CD4-positive, alpha-beta T cell treated with Interleukin-2 at 100 ng/mL for 4 hours (primary cell): ENCODE measurements around the gene GAK.

Source experiments
- DNase-seq: peaks from one replicate; pipeline ENCODE4 v3.0.0-alpha.2; 2020; ENCODE audit warnings: low spot score

The GAK gene

DNA sequence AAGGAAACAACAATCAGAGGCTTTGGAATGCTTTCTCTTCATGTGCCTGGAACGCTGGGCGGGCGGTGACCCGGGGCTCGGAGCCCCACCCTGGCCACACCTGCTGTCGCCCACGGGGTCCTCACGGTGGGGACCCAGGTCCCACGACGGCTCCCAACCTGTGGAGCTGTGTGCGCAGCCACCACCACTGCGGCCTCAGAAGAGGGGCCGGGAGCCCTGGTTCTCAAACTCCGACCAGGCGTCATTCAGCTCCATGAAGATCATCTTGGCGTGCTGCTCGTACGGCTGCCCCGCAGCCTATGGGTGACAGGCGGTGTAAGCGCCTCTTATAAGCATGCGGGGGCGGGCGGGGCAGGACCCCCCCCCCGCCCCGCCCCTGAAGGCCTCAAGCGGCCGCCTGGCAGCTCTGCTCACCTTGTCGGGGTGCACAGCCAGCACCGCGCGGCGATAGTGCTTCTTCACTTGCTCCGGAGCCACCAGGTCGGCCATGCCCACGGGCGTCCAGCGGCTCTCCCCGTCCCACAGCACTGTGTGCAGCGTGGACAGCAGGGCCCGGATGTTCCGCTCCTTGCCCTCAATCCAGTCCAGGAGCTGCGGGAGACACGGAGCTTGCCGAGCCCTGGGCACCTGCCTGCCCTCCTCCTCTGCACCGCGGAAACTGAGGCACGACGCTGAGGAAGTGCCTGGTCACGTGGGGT, 82.5 kb downstream of the GAK start:
- no peak for DNase-seq

DNA sequence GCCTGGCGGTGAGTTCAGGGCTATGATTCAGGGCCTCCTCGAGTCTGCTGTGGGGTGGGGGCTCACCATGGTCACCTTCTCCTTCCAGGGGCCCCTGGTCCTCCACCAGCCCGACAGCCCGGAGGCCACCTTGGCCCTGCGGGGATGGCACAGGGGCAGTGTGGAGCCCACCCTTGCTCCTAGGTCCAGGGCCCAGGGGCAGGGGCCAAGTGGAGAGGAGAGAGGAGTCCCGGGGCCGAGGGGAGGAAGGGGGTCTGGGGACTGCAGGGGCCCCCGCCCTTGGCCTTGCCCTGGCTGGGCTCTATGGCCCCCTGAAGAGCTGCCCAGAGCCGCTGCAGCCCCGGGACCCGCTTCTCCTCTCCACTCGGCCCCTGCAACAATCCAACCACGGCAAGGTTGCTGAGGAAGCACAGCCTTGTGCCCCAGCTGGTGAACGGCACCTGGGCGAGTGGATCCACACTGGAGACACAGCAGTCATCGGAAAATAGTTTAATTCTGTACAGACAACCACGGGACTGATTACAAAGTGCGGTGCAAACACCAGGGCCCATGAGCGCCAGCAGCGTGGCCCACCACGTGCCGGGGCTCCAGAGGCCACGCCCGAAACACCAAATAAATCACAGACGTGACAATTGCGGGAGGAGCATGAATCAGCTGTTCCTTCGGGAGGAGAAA, 83.2 kb downstream of the GAK start:
- DNase-seq = no peak

DNA sequence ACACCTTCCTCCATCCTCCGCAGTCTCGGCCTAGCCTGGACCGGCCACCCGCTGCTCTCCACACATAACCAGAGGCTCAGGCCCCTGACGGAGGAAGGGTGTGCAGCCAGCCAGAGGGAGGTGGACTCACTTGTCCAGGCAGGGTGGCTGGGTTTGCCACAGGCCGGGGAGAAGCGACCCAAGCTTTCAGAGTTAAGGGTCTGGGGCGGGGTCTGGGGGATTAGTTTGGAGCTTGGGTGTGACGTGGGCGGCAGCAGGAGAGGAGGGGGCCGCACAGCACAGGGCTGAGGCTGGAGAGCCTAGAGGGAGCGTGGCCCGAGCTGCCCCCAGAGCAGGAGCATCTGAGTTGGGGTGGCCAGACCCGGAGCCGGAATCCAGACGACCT, 83.8 kb downstream of the GAK start:
- no peak for DNase-seq

DNA sequence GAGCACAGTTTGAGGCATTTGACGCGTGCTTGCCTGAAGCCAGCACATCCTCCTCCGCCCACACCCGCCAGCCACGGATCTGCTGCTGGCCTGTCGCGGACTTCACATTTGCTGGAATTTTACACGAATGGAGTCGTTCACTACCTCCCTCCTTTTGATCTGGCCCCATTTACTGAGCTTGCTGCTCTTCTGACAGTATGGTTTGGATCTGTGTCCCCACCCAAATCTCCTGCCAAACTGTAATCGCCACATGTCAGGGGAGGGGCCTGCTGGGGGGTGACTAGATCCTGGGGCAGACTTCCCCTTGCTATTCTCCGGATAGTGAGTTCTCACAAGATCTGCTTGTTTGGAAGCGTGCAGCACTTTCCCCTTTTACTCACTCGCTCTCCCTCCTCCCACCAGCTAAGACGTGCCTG, 86.3 kb downstream of the GAK start:
- DNase-seq = no peak

DNA sequence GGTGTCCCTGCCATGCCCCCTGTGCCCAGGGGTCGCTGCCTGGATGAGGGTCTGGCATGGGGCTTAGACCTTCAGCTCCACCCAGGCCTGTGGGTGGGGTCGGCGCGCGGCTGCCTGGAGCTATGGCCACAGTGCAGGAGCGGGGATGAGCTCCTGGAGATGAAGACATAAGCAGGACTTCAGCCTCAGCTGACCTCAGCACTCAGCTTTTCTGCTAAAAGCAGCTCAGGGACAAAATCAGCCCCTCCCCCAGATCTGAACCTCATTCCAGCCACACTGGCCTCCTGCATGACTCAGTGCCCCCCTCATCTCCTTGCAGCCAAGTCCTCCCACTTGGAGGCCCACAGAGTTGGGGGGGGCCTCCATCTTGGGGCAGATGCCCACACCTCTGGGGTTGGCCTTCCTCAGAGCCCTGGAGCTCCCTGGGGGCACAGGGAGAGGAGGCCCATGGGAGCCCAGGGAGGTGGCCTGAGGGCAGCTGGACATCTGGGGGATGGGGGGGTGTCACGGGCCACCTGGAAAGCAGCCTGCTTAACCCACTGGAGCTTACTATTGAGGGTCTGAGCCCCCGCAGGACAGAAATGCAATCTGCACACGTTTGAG, 86.8 kb downstream of the GAK start:
- no peak for DNase-seq

DNA sequence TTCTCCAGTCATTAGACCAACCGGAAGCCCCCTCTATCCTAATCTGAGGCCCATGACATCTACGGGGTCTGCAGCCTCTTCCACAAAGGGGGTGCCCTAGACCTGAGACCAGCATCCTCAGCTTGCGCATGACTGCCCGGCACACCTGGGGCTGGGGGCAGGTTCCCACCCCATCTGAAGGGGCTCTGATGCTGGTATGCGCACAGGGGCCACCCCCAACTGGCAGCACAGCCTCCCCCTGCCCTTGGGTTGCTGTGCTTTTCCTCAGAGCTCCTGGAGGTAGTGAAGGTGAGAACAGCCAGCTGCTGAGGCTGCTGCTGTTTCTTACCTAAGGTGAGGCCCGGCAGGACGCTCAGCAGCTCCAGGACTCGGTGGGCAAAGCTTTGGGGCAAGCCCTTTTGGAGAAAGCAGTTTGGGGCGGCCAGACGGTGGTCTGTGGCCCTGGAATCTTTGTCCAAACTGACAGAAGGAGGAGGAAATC, 87.3 kb downstream of the GAK start:
- no peak for DNase-seq

DNA sequence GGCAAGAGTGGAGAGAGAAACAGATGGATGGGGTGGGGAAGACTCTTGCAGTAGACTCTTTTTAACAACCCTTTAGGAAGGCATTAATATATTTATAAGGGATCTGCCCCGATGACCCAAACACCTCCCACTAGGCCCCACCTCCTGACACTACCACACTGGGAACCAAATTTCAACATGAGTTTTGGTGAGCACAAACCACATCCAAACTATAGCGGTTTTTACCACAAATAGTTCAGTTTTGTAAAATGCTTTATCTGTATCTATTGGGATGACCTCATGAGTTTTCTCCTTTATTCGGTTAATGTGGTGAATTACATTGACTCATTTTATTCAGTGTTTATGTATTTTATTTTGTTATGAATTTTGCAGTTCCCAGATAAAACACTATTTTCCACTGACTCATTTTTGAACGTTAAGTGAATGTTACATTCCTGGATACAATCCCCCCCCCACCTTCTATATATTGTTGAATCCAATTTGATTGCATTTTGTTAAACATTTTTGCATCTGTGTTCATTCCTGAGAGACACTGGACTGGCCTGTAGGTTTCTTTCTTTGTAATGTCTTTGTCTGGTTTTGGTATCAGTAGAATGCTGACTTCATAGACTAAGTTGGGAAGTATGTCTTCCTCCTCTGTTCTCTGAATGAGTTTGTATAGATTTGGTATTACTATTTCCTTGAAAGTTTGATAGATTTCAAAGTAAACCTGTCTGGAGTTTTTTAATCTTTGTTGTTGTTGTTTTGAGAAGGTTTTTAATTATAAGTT, 92.3 kb downstream of the GAK start:
- no peak for DNase-seq

DNA sequence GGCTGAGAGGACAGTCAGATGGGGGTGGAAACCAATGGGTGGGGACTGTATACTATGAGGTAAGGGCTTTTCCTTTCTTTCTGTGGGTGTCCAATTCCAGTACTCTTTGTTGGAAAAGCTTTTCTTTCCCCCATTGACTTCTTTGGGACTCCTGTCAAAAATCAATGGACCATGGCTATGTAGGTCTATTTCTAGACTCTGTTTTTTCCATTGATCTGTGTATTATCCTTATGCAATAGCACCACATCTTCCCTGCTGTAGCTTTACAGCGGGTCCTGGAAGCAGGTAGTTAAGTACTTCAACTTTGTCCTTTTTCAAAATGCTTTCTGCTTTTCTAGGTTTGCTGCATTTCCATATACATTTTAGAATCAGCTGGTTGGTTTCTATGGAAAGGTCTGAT, 94.3 kb downstream of the GAK start:
- no peak for DNase-seq

DNA sequence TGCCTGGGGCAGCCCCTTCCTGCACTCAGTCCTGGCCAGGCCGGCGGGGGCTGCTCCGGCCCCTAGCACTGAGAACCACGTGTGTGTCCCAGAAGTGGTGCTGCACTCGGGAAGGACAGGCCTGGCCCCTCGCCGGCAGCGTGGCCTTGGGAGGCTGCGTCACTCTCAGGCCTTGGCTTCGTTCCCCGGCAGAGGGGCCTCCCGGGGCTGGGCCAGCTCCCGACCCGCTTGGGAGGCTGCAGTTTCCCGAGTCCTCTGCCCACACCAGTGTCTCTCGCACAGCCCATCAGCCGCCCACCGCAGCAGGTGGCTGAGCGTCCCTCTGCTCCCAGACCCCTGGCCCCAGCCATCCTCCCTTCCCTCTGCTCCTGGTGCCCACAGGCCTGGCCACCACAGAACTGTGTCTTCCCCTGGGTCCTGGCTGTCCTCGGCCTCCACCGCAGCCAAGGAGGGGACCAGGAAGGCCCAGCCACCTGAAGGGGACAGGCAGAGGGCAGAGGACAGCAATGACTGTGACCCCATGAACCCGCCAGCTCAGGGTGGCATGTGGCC, 95.3 kb downstream of the GAK start:
- DNase-seq = no peak

DNA sequence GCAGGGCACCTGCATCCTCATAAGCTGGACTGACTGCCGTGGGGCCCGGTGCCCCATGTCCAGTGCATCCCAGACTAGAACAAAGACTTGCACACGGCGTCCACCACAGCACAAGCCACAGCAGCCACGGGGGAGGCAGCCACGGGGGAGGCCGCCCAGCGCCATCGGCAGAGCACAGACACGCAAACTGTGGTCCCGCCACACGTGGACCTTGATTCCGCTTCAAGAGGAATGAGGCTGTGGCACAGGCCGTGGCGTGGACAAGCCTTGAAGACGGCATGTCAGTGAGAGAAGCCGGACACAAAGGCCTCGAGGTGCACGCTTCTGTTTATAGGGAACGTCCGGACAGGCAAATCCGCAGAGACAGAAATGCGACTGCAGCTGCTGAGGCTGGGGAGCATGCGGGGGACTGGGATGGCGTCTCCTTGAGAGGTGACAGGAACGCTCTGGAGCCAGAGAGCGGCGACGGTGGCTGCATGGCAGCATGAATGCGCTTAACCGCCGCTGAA, 96.1 kb downstream of the GAK start:
- DNase-seq = no peak

DNA sequence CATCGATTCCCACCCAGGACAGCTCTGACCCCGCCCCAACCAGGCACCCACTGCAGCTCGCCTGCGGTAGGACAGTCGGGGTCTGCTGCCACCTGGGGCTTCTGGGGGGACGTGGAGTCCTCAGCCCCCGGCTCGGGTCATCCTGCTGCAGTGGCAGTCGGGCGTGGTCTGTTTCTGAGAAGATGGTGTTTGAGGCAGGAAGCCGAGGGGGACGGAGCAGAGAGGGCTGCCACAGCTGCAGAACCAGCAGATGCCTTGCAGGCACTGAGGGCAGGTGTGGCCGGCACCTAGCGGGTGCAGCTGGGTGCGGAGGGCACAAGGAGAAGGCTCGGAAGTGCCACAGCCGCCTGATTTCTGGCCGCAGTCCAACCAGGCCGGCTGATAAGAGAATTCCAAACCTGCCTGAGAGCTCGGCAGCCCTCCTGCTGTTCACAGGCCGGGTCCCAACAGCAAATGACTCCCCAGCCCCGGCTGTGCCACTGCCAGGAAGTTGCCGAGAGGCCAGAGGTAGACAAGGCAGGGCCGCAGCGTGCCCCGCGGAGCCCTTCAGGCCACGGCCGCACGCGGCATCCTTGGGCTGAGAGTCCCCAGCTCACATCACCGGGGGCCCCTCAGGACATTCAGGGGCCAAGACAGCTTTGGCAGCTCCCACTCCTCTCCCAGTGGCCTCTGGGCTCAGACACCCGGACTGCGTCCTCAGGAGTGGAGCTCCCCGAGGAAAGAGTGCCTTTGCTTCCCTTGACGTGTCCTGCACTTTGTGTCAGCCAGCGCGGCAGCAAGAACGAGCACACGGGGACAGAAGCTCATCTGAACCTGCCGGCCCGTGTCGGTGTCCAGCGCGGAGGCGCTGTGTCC, 96.7 kb downstream of the GAK start:
- DNase-seq = no peak

DNA sequence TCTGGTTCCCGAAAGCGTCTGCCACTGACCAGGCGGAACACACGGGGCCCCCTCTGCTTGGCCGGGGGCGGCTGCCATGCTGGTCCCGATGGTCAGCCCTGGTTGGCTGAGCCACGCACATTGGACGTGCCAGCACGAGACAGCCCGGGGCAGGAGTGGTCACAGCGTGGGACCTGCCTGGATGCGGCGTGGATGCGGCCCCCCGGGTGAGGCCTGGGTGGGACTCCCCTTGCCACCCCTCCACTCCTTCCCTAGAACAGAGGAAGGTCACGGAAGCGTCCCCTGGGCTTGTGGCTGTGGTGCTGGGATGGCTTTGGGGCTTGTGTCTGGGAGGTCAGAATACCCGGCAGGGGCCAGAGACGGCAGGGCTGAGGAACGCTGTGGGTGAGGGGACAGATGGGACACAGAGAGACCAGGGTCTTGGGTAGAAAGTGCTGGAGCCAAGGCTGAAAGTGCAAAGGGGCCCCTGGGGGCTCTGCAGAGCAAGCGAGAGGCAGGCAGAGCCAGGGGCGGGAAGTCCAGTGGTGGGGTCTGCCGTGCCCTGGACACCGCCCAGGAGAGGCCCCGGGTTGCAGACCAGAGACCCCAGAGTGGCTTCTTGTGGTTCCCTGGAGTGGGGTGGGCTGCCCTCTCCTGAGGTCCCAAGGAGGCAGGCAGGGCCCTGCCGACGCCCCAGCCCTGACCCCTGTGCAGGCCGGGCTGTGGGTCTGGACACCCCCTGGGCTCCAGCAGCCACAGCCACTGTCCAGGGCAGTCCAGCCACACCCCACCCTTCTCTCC, 97.6 kb downstream of the GAK start:
- DNase-seq = no peak

DNA sequence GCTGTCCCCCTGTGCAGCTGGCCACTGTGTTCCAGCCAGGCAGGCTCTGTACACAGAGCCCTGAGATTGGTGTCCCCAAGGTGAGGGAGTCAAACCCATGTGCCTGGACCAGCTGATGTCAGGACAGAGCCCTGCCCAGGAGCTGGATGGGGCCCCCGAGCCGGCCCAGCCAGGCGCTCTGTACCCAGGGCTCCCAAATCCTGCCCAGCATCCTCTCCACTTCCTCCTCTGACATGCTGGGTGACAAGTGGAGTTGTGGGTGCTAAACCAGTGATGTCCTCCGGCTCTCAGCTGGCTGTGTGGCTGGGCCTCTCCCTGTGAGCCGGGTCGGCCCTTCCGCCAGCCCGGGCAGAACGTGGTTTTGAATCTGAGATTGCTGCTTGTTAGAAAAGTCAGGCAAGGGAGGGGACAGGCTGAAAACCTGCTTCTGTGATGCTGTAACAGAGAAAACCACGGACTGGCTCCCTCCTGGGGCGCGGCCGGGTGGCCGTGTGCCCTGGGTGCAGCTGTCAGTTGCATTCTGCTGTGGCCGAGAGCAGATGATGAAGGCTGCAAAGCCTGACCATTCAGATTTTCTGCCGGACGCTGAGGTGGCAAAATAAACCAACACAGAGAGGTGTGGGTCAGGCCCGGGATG, 98.3 kb downstream of the GAK start:
- no peak for DNase-seq

DNA sequence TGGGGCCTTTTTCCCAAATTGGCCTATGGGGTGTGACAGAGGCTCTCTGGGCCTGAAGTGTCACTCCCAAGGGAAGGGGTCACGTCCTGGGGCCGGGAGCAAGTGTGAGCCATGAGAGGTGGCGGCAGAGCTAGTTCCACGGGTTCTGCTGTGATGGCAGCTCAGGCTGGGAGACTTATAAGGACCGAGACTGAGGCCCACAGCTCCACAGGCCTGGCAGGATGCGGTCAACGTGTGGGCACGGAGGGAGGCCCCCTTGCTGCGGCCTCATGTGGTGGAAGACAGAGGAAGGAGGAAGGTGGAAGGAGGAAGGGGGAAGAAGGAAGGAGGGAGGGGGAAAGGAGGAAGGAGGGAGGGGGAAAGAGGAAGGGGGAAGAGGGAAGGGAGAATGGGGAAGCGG, 99.0 kb downstream of the GAK start:
- no peak for DNase-seq

DNA sequence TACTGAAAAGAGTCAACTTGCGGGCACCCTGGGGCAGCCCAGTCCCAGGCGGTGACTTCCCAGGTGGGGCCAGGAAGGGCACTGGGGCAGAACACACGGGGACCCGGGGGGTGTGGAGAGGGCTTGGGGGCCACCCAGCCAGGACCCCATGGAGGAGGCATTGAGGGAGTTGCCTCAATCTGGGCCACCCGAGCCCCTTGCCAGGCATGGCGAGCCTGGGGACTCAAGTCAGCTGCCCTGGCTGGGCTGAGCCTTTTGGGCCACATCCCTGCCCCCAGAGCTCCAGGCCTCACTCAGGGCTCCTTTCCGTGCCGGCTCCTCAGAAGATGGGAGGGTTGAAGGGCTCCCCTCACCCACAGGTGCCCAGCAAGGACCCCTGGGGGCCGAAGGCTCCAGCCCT, 99.6 kb downstream of the GAK start:
- no peak for DNase-seq

DNA sequence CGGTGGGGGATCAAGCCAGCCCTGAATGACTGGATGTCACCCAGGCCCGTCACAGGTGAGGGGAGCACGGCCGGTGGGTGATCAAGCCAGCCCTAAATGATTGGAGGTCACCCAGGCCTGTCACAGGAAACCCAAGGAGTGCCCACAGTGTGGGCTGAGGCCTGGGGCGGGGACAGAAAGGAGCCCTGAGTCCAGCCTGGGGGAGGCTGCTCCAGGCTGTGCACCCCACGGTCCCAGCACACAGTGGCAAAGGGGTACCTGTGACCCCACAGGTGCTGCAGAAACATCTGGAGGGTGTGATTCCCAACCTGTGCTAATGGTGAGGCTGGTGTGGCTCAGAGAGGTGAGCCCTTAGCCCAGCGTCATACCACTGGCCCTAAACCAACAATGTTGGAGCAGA, 100.0 kb downstream of the GAK start:
- no peak for DNase-seq

DNA sequence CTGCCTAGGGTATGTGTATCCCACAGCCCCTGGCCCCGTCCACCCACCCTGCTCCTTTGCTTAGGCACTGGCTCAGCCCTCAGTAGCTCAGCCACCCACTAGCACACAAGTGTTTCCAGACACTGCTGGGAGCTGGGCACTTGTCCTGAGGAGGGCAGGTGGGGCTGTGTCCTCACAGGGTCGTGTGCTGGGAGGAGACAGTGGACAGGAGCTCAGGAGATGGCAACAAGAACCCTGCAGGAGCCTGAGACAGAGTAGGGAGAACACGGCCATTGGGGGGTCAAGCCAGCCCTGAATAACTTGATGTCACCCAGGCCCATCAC, 100.7 kb downstream of the GAK start:
- DNase-seq = no peak

DNA sequence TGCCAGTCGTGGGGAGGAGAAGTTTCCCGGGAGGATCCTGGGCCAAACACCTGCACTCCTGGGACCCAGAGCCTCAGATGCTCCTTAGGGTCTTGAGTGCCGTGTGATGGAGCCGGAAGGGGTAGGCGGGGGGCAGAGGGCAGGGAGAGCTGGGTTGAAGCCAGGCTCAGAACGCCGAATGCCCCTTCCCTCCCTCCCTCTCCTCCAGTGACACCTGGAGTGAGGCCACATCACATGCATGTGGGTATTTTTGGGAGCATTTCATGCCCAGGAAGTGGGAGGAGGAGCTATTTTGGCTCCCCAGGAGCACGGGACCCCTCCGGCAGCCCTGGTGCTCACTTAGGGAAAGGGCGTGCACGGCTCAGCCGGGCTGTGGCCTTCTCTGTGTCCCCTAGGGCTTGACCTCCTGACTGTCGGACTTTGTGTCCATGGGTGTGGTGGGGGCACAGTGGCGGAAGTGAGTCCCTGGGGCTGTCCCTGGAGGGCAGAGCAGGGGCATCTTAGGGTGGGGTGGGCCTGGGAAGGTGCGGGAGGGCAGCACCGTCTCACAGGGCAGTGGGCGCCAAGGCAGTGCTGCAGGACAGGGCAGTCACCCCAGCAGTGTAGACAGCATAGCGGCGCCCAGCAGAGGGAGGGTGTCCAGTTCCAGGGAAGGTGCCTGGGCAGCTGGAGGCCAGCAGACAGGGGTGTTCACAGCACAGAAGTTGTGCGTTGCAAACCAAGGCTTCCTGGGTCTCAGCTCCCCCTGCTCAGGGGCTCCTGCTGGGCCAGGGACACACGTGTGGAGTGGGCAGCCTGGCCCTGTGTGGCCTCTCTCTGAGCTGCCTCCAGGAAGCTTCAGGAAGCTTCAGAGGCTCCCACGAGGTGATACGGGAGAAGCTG, 101.3 kb downstream of the GAK start:
- no peak for DNase-seq
